ENCODE measurements around the gene ADAMTSL1. TPM values are rescaled to one million over a fixed set of nuclear protein-coding genes. Genes with fewer than 3 reads are reported as not detected.

ADAMTSL1 gene
- total and polyA plus RNA-seq, 2 donors from 2014 or later = 3.0 to 27.3 TPM

GRCh38 chr9:18793122-18793521 is 319.2 kb downstream of the ADAMTSL1 start:
- TF ChIP-seq CTCF (IDR thresholded peaks at IDR 0.05; ENCODE audit: borderline replicate concordance, extremely low read depth, insufficient read depth) = no peak
- FAIRE-seq (no peak), DNase-seq (no peak)
- Histone ChIP-seq H3K9ac (ENCODE audit: low read length in 3 of 3) (no peak overlapping the region), H3K9me3 (ENCODE audit: control insufficient read depth in 2 of 3, insufficient read depth in 1 of 3, low read length in 3 of 3) (no peaks in the 10 kb centered on the region), H3K27ac (ENCODE audit: low read depth in 2 of 2, low read length in 2 of 2) (no peak overlapping the region), H3K4me1 (ENCODE audit: control insufficient read depth in 2 of 3, insufficient read depth in 2 of 3, low read depth in 1 of 3, low read length in 3 of 3) (no peaks in the 10 kb centered on the region), H3K27me3 (ENCODE audit: control insufficient read depth, insufficient read depth, low read length) (no peaks in the 10 kb centered on the region), H3K36me3 (ENCODE audit: control insufficient read depth in 2 of 3, insufficient read depth in 3 of 3, low read length in 3 of 3) (peaks cover 0 to 5% (median 0%) of the 10 kb centered on the region in 3 donors), H3K4me3 (ENCODE audit: low read length in 3 of 3) (no peak overlapping the region)
- intact Hi-C loops (cut with DNase I) = no loop called here

GRCh38 chr9:18795947-18796671 is 322.2 kb downstream of the ADAMTSL1 start:
- Histone ChIP-seq H3K36me3 (ENCODE audit: control insufficient read depth in 2 of 3, insufficient read depth in 3 of 3, low read length in 3 of 3) (peaks cover 0 to 5% (median 0%) of the 10 kb centered on the region in 3 donors), H3K27ac (ENCODE audit: low read depth in 2 of 2, low read length in 2 of 2) (no peak overlapping the region), H3K9ac (ENCODE audit: low read length in 3 of 3) (no peak overlapping the region), H3K9me3 (ENCODE audit: control insufficient read depth in 2 of 3, insufficient read depth in 1 of 3, low read length in 3 of 3) (no peaks in the 10 kb centered on the region), H3K4me3 (ENCODE audit: low read length in 3 of 3) (no peak overlapping the region), H3K4me1 (ENCODE audit: control insufficient read depth in 2 of 3, insufficient read depth in 2 of 3, low read depth in 1 of 3, low read length in 3 of 3) (no peaks in the 10 kb centered on the region), H3K27me3 (ENCODE audit: control insufficient read depth, insufficient read depth, low read length) (no peaks in the 10 kb centered on the region)
- intact Hi-C loops (cut with DNase I) = no loop called here
- no peak for DNase-seq
- TF ChIP-seq CTCF (IDR thresholded peaks at IDR 0.05; ENCODE audit: borderline replicate concordance, extremely low read depth, insufficient read depth) = no peak
- no peak for FAIRE-seq

GRCh38 chr9:18796696-18797270 is 322.8 kb downstream of the ADAMTSL1 start:
- DNase-seq (no peak), FAIRE-seq (no peak)
- no peaks in the 10 kb centered on the region for H3K9me3 ChIP-seq (ENCODE audit: control insufficient read depth in 2 of 3, insufficient read depth in 1 of 3, low read length in 3 of 3)
- no peak for TF ChIP-seq CTCF (IDR thresholded peaks at IDR 0.05; ENCODE audit: borderline replicate concordance, extremely low read depth, insufficient read depth)
- no peaks in the 10 kb centered on the region for H3K27me3 ChIP-seq (ENCODE audit: control insufficient read depth, insufficient read depth, low read length)
- intact Hi-C loops (cut with DNase I) = no loop called here
- H3K9ac ChIP-seq (ENCODE audit: low read length in 3 of 3) = no peak overlapping the region
- H3K4me3 ChIP-seq (ENCODE audit: low read length in 3 of 3) = no peak overlapping the region
- peaks cover 0 to 5% (median 0%) of the 10 kb centered on the region in 3 donors for H3K36me3 ChIP-seq (ENCODE audit: control insufficient read depth in 2 of 3, insufficient read depth in 3 of 3, low read length in 3 of 3)
- H3K4me1 ChIP-seq (ENCODE audit: control insufficient read depth in 2 of 3, insufficient read depth in 2 of 3, low read depth in 1 of 3, low read length in 3 of 3) = no peaks in the 10 kb centered on the region
- H3K27ac ChIP-seq (ENCODE audit: low read depth in 2 of 2, low read length in 2 of 2) = no peak overlapping the region
